Ramos (cell line): ENCODE results near the gene NBPF11.
"Not testable (repeated sequence)": the region's sequence is repeated elsewhere in the genome, so short reads cannot be mapped to it uniquely, and the experiment has no call there.

Experiments
- in situ Hi-C: fragments of 300-500 bp; cut with MboI; formaldehyde crosslinking; loops from one replicate; pipeline ENCODE4 v1.14.3; 2022; ENCODE audit warnings: low sequenced_read_pairs; ENCODE audit not compliant: unreplicated experiment

NBPF11 gene

GRCh38 chr1:148057384-148057783, 94.7 kb downstream of the NBPF11 start:
- in situ Hi-C loops, result not testable (repeated sequence)
